Endothelial cell of umbilical vein (primary cell): ENCODE results near the gene NME7. TPM values are rescaled to one million over a fixed set of nuclear protein-coding genes. Genes with fewer than 3 reads are reported as not detected.

Source experiments
- BruUV-seq: library from RNA; stranded (reverse); fragments of 400-500 nt; replicated peaks from 2 replicates; lab custom pipeline; 2021; lab: Mats Ljungman, UMichigan
- CTCF ChIA-PET: fragments of 300-600, 350-600 bp; sonication (Branson Sonifier 250); formaldehyde crosslinking; loops from one replicate; lab custom pipeline; 2021; ENCODE audit warnings: antibody characterized with exemption, inconsistent platforms; lab: Charles Lee
- POLR2A ChIA-PET: fragments of 300-600, 350-600 bp; sonication (Branson Sonifier 250); formaldehyde crosslinking; loops from one replicate; lab custom pipeline; 2021; ENCODE audit warnings: antibody characterized with exemption, inconsistent platforms; lab: Charles Lee
- DNase-seq: peaks from one replicate; pipeline ENCODE4 v3.0.0-alpha.2; 2011; ENCODE audit warnings: low read depth, low spot score
- FAIRE-seq: peaks from 2 replicates; lab custom pipeline; 2011; peaks lifted over from hg19 to GRCh38; lab: Jason Lieb, UNC
- H2AFZ ChIP-seq: 2 replicates; pipeline ENCODE4 v1.6.0; 2012; ENCODE audit warnings: low read depth, low read length, control low read depth, inconsistent platforms
- H3K27ac ChIP-seq: 2 replicates; pipeline ENCODE4 v1.5.1; 2011; ENCODE audit warnings: low read depth, mild to moderate bottlenecking, control low read depth, low read length, moderate library complexity; ENCODE audit not compliant: insufficient read depth
- H3K27me3 ChIP-seq, 2 experiments: 2 replicates each; pipeline versions ENCODE4 v1.6.0 to v1.6.1; 2011; ENCODE audit warnings: low read length in 2 of 2, mixed read lengths in 1 of 2; ENCODE audit not compliant: control insufficient read depth in 2 of 2, insufficient read depth in 2 of 2
- H3K36me3 ChIP-seq, 2 experiments: 2 replicates in 1 of 2; 3 replicates in 1 of 2; pipeline ENCODE4 v1.5.1; 2011; ENCODE audit warnings: low read length in 2 of 2, mild to moderate bottlenecking in 1 of 2, moderate library complexity in 1 of 2; ENCODE audit not compliant: control insufficient read depth in 2 of 2, insufficient read depth in 2 of 2; ENCODE audit errors: extremely low read depth in 1 of 2
- H3K4me1 ChIP-seq: 3 replicates; pipeline ENCODE4 v1.5.1; 2011; ENCODE audit warnings: mild to moderate bottlenecking, low read length; ENCODE audit not compliant: control insufficient read depth, insufficient read depth; ENCODE audit errors: extremely low read depth
- H3K4me2 ChIP-seq: 2 replicates; pipeline ENCODE4 v1.6.1; 2011; ENCODE audit warnings: low read length, control low read depth, mixed read lengths; ENCODE audit not compliant: insufficient read depth
- H3K4me3 ChIP-seq, 3 experiments: fragments of 200-600 bp in 1 of 3; sonication (generic), shearing (Covaris generic) in 1 of 3; replicated peaks in 1 of 3; 2 replicates each; pipeline ENCODE4 v1.5.1; 2011 to 2016; ENCODE audit warnings: control low read depth in 3 of 3, low read length in 3 of 3, mild to moderate bottlenecking in 2 of 3, inconsistent platforms in 1 of 3, low read depth in 1 of 3, moderate library complexity in 1 of 3; ENCODE audit not compliant: insufficient read depth in 1 of 3
- H3K79me2 ChIP-seq: 2 replicates; pipeline ENCODE4 v1.6.0; 2012; ENCODE audit warnings: low read length, inconsistent platforms; ENCODE audit not compliant: control insufficient read depth, insufficient read depth
- H3K9ac ChIP-seq: replicated peaks from 2 replicates; pipeline ENCODE3; 2011; ENCODE audit warnings: low read length, control low read depth; ENCODE audit not compliant: insufficient read depth; ENCODE audit errors: extremely low read depth
- H3K9me1 ChIP-seq: replicated peaks from 3 replicates; pipeline ENCODE4 v1.6.0; 2011; ENCODE audit warnings: mild to moderate bottlenecking, low read length; ENCODE audit not compliant: control insufficient read depth, insufficient read depth; ENCODE audit errors: extremely low read depth
- H3K9me3 ChIP-seq: replicated peaks from 2 replicates; pipeline ENCODE4 v1.5.1; 2012; ENCODE audit warnings: low read length, inconsistent platforms; ENCODE audit not compliant: control insufficient read depth, insufficient read depth
- H4K20me1 ChIP-seq: replicated peaks from 2 replicates; pipeline ENCODE3; 2011; ENCODE audit warnings: mild to moderate bottlenecking, low read length; ENCODE audit not compliant: control insufficient read depth, insufficient read depth; ENCODE audit errors: extremely low read depth
- CTCF ChIP-seq, 2 donors: IDR thresholded peaks; 1 replicate in 1 of 2; 2 replicates in 1 of 2; pipeline ENCODE4 v1.5.1; 2011; ENCODE audit warnings: low read length in 2 of 2, mild to moderate bottlenecking in 2 of 2, moderate library complexity in 2 of 2, control low read depth in 1 of 2, inconsistent platforms in 1 of 2, low read depth in 1 of 2; ENCODE audit not compliant: insufficient read depth in 1 of 2; ENCODE audit errors: extremely low read depth in 1 of 2
- EZH2 ChIP-seq: IDR thresholded peaks from 2 replicates; pipeline ENCODE4 v1.6.1; 2012; ENCODE audit warnings: borderline replicate concordance, low read depth, mild to moderate bottlenecking, moderate library complexity, low read length, inconsistent platforms; ENCODE audit not compliant: severe bottlenecking
- FOS ChIP-seq: IDR thresholded peaks from 2 replicates; pipeline ENCODE4 v1.6.1; 2011; ENCODE audit warnings: mild to moderate bottlenecking, low read length, moderate library complexity, borderline replicate concordance; ENCODE audit not compliant: insufficient read depth
- GATA2 ChIP-seq: IDR thresholded peaks from 2 replicates; pipeline ENCODE4 v1.7.0; 2011; ENCODE audit warnings: low read depth, mild to moderate bottlenecking, moderate library complexity, mixed read lengths, low read length; ENCODE audit not compliant: insufficient read length, insufficient read depth
- JUN ChIP-seq: IDR thresholded peaks from 2 replicates; pipeline ENCODE4 v1.6.1; 2011; ENCODE audit warnings: borderline replicate concordance, low read depth; ENCODE audit not compliant: insufficient read length, insufficient read depth
- MAX ChIP-seq: IDR thresholded peaks from 2 replicates; pipeline ENCODE4 v1.6.1; 2011; ENCODE audit not compliant: insufficient read depth, insufficient read length
- MYC ChIP-seq: IDR thresholded peaks from one replicate; pipeline ENCODE4 v1.6.1; 2011; ENCODE audit warnings: mild to moderate bottlenecking, low read depth, low read length
- POLR2A ChIP-seq: IDR thresholded peaks from 2 replicates; pipeline ENCODE4 v1.6.1; 2012; ENCODE audit warnings: low read depth, mild to moderate bottlenecking, control low read depth, low read length
- POLR2AphosphoS5 ChIP-seq: IDR thresholded peaks from 2 replicates; pipeline ENCODE4 v1.6.1; 2012; ENCODE audit warnings: low read depth, mild to moderate bottlenecking, control low read depth, low read length, moderate library complexity; ENCODE audit not compliant: insufficient read depth
- dilution Hi-C: fragments of 300-500 bp; cut with MboI; formaldehyde crosslinking; loops from one replicate; pipeline ENCODE4 v1.15.0; 2019; ENCODE audit warnings: low sequenced_read_pairs; ENCODE audit not compliant: extremely low pct_ligation_motif_present
- intact Hi-C: fragments of 100-400 bp; cut with micrococcal nuclease; formaldehyde crosslinking; loops from one replicate; pipeline ENCODE4 v1.10.0; 2022
- polyA plus RNA-seq, 4 experiments: library from polyadenylated mRNA; depleted of rRNA in 3 of 4; stranded (reverse) in 3 of 4; unstranded in 1 of 4; fragments of >200 nt; gene quantifications; 2 replicates each; pipeline versions ENCODE4 v1.2.1 to v1.2.3, GENCODE V29; 2011 to 2012; ENCODE audit warnings: missing spikeins in 1 of 4
- total RNA-seq: library from RNA; stranded (reverse); gene quantifications from 2 replicates; pipeline ENCODE4 v1.2.3, GENCODE V29; 2021

Gene NME7
- total and polyA plus RNA-seq, 2 donors (not counting 3 experiments of a cell fraction or from before 2014, with no cell fraction given) = 16.5 to 25.3 TPM

GRCh38 chr1:169148472-169149252 lies 218.9 kb downstream of the NME7 start:
- no peak for TF ChIP-seq GATA2
- no peak for TF ChIP-seq CTCF (IDR thresholded peaks at IDR 0.05; ENCODE audit: extremely low read depth in 1 of 2, insufficient read depth in 1 of 2, low read depth in 1 of 2, low read length in 2 of 2)
- no peak for TF ChIP-seq POLR2A
- no peak for TF ChIP-seq FOS
- TF ChIP-seq POLR2AphosphoS5 = no peak
- TF ChIP-seq JUN = no peak
- TF ChIP-seq MYC = no peak
- TF ChIP-seq EZH2 = no peak
- no peak for TF ChIP-seq MAX
- intact Hi-C loops = no loop called here

More at GRCh38 chr1:169148472-169149252, 218.9 kb downstream of the NME7 start:
- BruUV-seq = no TSS peak
- no peaks in the 10 kb centered on the region for H3K79me2 ChIP-seq
- no peak overlapping the region for H3K4me3 ChIP-seq
- POLR2A ChIA-PET = no interaction called here
- DNase-seq (no peak), FAIRE-seq (no peak)
- H3K4me1 ChIP-seq = no peaks in the 10 kb centered on the region
- H3K27ac ChIP-seq = no peak overlapping the region
- no peaks in the 10 kb centered on the region for H3K27me3 ChIP-seq
- CTCF ChIA-PET = no interaction called here
- H3K9me3 ChIP-seq = no peaks in the 10 kb centered on the region
- no peak overlapping the region for H3K4me2 ChIP-seq
- H4K20me1 ChIP-seq = no peaks in the 10 kb centered on the region
- no peaks in the 10 kb centered on the region for H3K9me1 ChIP-seq
- H2AFZ ChIP-seq = no peak overlapping the region
- dilution Hi-C loops = no loop called here
- H3K9ac ChIP-seq = no peak overlapping the region
- no peaks in the 10 kb centered on the region for H3K36me3 ChIP-seq
